K562 (cell line): ENCODE measurements around the gene DGKE. TPM values are rescaled to one million over a fixed set of nuclear protein-coding genes. Genes with fewer than 3 reads are reported as not detected.
A peak's percentile ranks its signal among the peaks of the same experiment; 100 is the strongest.

ENCODE experiments used
- ARHGAP35 ChIP-seq: fragments of 450-650 bp; IDR thresholded peaks from 2 replicates; pipeline ENCODE4 v1.6.1; 2018; ENCODE audit not compliant: partially characterized antibody
- ARID4B ChIP-seq: sonication (generic); formaldehyde crosslinking; IDR thresholded peaks from 2 replicates; pipeline ENCODE4 v1.8.0; 2022; ENCODE audit warnings: mild to moderate bottlenecking, missing genetic modification reagents
- BHLHE40 ChIP-seq: IDR thresholded peaks from 2 replicates; pipeline ENCODE4 v1.6.1; 2011; ENCODE audit warnings: low read length, improper control_type of control experiment
- BRF1 ChIP-seq: IDR thresholded peaks from 3 replicates; pipeline ENCODE4 v1.6.1; 2011; ENCODE audit warnings: borderline replicate concordance, mild to moderate bottlenecking; ENCODE audit not compliant: insufficient read length; ENCODE audit errors: extremely low read depth
- CHCHD3 ChIP-seq: fragments of 250-450 bp; sonication (Bioruptor Pico); IDR thresholded peaks from 2 replicates; pipeline ENCODE4 v2.1.2; 2022; ENCODE audit warnings: mild to moderate bottlenecking
- DPF2 ChIP-seq: fragments of 450-650 bp; IDR thresholded peaks from 2 replicates; pipeline ENCODE4 v1.6.1; 2016
- ETS2 ChIP-seq: IDR thresholded peaks from 2 replicates; pipeline ENCODE4 v1.6.1; 2016; ENCODE audit warnings: borderline replicate concordance, missing genetic modification characterization, mild to moderate bottlenecking, moderate library complexity, missing compliant biosample characterization; ENCODE audit not compliant: poor library complexity, severe bottlenecking
- EWSR1 ChIP-seq: fragments of 450-650 bp; IDR thresholded peaks from 2 replicates; pipeline ENCODE4 v1.6.1; 2018; ENCODE audit warnings: borderline replicate concordance, mild to moderate bottlenecking, low read depth, moderate library complexity; ENCODE audit not compliant: partially characterized antibody
- FOXJ2 ChIP-seq: fragments of 200-800 bp; sonication (Bioruptor generic); IDR thresholded peaks from 2 replicates; pipeline ENCODE4 v1.6.1; 2016; ENCODE audit warnings: missing genetic modification characterization, missing compliant biosample characterization
- HDAC6 ChIP-seq: IDR thresholded peaks from 2 replicates; pipeline ENCODE4 v1.6.1; 2012; ENCODE audit warnings: low read depth, mild to moderate bottlenecking, control low read depth, inconsistent platforms, low read length, moderate library complexity
- KLF13 ChIP-seq: fragments of 450-650 bp; IDR thresholded peaks from 2 replicates; pipeline ENCODE4 v1.6.1; 2016; ENCODE audit warnings: missing genetic modification characterization, low read depth, mild to moderate bottlenecking, missing compliant biosample characterization, moderate library complexity, borderline replicate concordance
- PRMT5 ChIP-seq: sonication (generic); formaldehyde crosslinking; IDR thresholded peaks from 2 replicates; pipeline ENCODE4 v1.5.0; 2020; ENCODE audit warnings: missing genetic modification reagents
- RCOR1 ChIP-seq, 2 experiments: IDR thresholded peaks; 2 replicates each; pipeline ENCODE4 v1.6.1; 2012; ENCODE audit warnings: low read depth in 2 of 2, low read length in 2 of 2, borderline replicate concordance in 1 of 2, improper control_type of control experiment in 1 of 2
- SMARCE1 ChIP-seq: fragments of 450-650 bp; IDR thresholded peaks from 2 replicates; pipeline ENCODE4 v1.7.1; 2016; ENCODE audit warnings: mild to moderate bottlenecking
- SRSF1 ChIP-seq: fragments of 200-400 bp; formaldehyde crosslinking; IDR thresholded peaks from 2 replicates; pipeline ENCODE4 v1.6.1; 2017; ENCODE audit warnings: mild to moderate bottlenecking, low read depth, low read length, moderate library complexity
- TEAD4 ChIP-seq, 2 experiments: sonication (generic) in 1 of 2; formaldehyde crosslinking in 1 of 2; IDR thresholded peaks; 2 replicates each; pipeline versions ENCODE4 v1.6.1 to v1.8.0; 2012 to 2022; ENCODE audit warnings: borderline replicate concordance in 1 of 2, inconsistent platforms in 1 of 2, low read length in 1 of 2, mild to moderate bottlenecking in 1 of 2, missing genetic modification reagents in 1 of 2
- ZNF184 ChIP-seq: sonication (generic); formaldehyde crosslinking; IDR thresholded peaks from 2 replicates; pipeline ENCODE4 v1.5.0; 2020; ENCODE audit warnings: missing genetic modification reagents
- ZNF282 ChIP-seq: sonication (generic); formaldehyde crosslinking; IDR thresholded peaks from 2 replicates; pipeline ENCODE4 v1.8.1; 2023; ENCODE audit warnings: missing genetic modification reagents
- ZNF79 ChIP-seq: fragments of 250-450 bp; sonication (Bioruptor Pico); IDR thresholded peaks from 2 replicates; pipeline ENCODE4 v1.4.0; 2020; ENCODE audit warnings: low read depth, mild to moderate bottlenecking, moderate library complexity
- polyA plus RNA-seq, 8 experiments: library from polyadenylated mRNA; depleted of rRNA in 4 of 8; stranded (reverse) in 5 of 8; unstranded in 3 of 8; fragments of >200 nt; fragmentation: Nextera tagmentation in 2 of 8; fragmentation: Illumina TruSeq in 1 of 8; extraction: Ambion mirVana in 2 of 8; extraction: Trizol in 1 of 8; gene quantifications; 2 replicates each; pipeline versions ENCODE4 v1.2.1 to v1.2.3, GENCODE V29; 2011 to 2014; ENCODE audit warnings: inconsistent platforms in 1 of 8, missing spikeins in 1 of 8
- total RNA-seq, 7 experiments: library from RNA; depleted of rRNA in 6 of 7; stranded (reverse); fragments of >200 nt in 6 of 7; fragmentation: Illumina TruSeq in 2 of 7; extraction: Trizol in 2 of 7; gene quantifications; 2 replicates each; pipeline versions ENCODE4 v1.2.1 to v1.2.3, GENCODE V29; 2011 to 2021; ENCODE audit warnings: low replicate concordance in 1 of 7
- TF ChIP-seq, protein P1 (sequence below): fragments of 250-450 bp; sonication (Bioruptor Pico); IDR thresholded peaks from 2 replicates; pipeline ENCODE4 v1.8.0; 2021; ENCODE audit warnings: moderate library complexity, mild to moderate bottlenecking, inconsistent platforms
- TF ChIP-seq, protein P2 (sequence below): fragments of 450-650 bp; IDR thresholded peaks from one replicate; pipeline ENCODE4 v1.6.1; 2018; ENCODE audit warnings: mild to moderate bottlenecking, moderate library complexity; ENCODE audit not compliant: partially characterized antibody
- TF ChIP-seq, protein P3 (sequence below): fragments of 250-450 bp; sonication (Bioruptor Pico); IDR thresholded peaks from 2 replicates; pipeline ENCODE4 v1.8.0; 2022; ENCODE audit warnings: moderate library complexity, mild to moderate bottlenecking, inconsistent platforms

Gene DGKE
- total and polyA plus RNA-seq, 9 of the 15 experiments (the other 6 are each of a cell fraction or from before 2014, with no cell fraction given), result 1.3 to 9.9 (median 5.9) TPM

GRCh38 chr17:56913867-56914580 lies 80.1 kb downstream of the DGKE start, which contains the start of gene TRIM25 (continued):
- no peak for TF ChIP-seq ETS2 (tag)
- no peak for TF ChIP-seq HDAC6
- TF ChIP-seq, protein P1, sequence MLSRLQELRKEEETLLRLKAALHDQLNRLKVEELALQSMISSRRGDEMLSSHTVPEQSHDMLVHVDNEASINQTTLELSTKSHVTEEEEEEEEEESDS (CRISPR knock-in tag), result no peak
- TF ChIP-seq DPF2, result no peak
- TF ChIP-seq ARID4B (CRISPR knock-in tag), result peak; percentile 62; the same call in 1 of the 2 replicates
- no peak for TF ChIP-seq ARHGAP35
- no peak for TF ChIP-seq SMARCE1
- no peak for TF ChIP-seq TEAD4 (IDR thresholded peaks at IDR 0.05; ENCODE audit: low read length)
- TF ChIP-seq TEAD4 (CRISPR knock-in tag; IDR thresholded peaks at IDR 0.05; ENCODE audit: borderline replicate concordance), result no peak
- peak; percentile 16; the same call in 1 of the 2 replicates for TF ChIP-seq CHCHD3 (CRISPR knock-in tag)
- no peak for TF ChIP-seq ZNF282 (CRISPR knock-in tag)
- TF ChIP-seq EWSR1, result no peak
- no peak for TF ChIP-seq BRF1
- no peak for TF ChIP-seq FOXJ2
- TF ChIP-seq RCOR1 (IDR thresholded peaks at IDR 0.05; ENCODE audit: borderline replicate concordance in 1 of 2, low read depth in 2 of 2, low read length in 2 of 2), result peak; percentile 21 to 51; a peak in 3 of 4 replicates
- TF ChIP-seq BHLHE40, result peak; percentile 85
- no peak for TF ChIP-seq KLF13 (tag)
- TF ChIP-seq, protein P2, sequence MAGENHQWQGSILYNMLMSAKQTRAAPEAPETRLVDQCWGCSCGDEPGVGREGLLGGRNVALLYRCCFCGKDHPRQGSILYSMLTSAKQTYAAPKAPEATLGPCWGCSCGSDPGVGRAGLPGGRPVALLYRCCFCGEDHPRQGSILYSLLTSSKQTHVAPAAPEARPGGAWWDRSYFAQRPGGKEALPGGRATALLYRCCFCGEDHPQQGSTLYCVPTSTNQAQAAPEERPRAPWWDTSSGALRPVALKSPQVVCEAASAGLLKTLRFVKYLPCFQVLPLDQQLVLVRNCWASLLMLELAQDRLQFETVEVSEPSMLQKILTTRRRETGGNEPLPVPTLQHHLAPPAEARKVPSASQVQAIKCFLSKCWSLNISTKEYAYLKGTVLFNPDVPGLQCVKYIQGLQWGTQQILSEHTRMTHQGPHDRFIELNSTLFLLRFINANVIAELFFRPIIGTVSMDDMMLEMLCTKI, result no peak
- TF ChIP-seq, protein P3, sequence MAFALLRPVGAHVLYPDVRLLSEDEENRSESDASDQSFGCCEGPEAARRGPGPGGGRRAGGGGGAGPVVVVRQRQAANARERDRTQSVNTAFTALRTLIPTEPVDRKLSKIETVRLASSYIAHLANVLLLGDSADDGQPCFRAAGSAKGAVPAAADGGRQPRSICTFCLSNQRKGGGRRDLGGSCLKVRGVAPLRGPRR (CRISPR knock-in tag), result no peak
- no peak for TF ChIP-seq ZNF79 (CRISPR knock-in tag)
- TF ChIP-seq PRMT5 (CRISPR knock-in tag), result no peak
- TF ChIP-seq SRSF1, result peak; percentile 64; the same call in 1 of the 2 replicates
- no peak for TF ChIP-seq ZNF184 (CRISPR knock-in tag)
